Measurements from ENCODE around the gene HDDC2.

Gene HDDC2

DNA sequence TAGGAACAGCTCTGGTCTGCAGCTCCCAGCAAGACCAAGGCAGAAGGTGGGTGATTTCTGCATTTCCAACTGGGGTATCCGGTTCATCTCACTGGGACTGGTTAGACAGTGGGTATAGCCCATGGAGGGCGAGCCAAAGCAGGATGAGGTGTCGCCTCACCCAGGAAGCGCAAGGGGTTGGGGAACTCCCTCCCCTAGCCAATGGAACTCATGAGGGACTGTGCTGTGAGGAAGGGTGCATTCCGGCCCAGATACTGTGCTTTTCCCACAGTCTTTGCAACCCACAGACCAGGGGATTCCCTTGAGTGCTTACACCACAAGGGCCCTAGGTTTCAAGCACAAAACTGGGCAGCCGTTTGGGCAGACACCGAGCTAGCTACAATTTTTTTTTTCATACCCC is 21.8 kb downstream of the HDDC2 start:
- H3K4me3 ChIP-seq (ENCODE audit: low read depth, low read length): no peak overlapping the region
- ChIA-PET POLR2A (no interaction called here), CTCF (no interaction called here)
- TF ChIP-seq CTCF (IDR thresholded peaks at IDR 0.05; ENCODE audit: insufficient read depth, low read length, missing control alignments): no peak
- no peak for DNase-seq (ENCODE audit: low read depth, low spot score)

- CTCF ChIA-PET: no interaction called here
- POLR2A ChIA-PET: no interaction called here
- TF ChIP-seq CTCF (IDR thresholded peaks at IDR 0.05; ENCODE audit: insufficient read depth, low read length, missing control alignments): no peak
- no peak for DNase-seq (ENCODE audit: low read depth, low spot score)
- no peak overlapping the region for H3K4me3 ChIP-seq (ENCODE audit: low read depth, low read length)
Measured at GRCh38 chr6:125277838-125278237, 23.9 kb downstream of the HDDC2 start.

- no peak for TF ChIP-seq CTCF (IDR thresholded peaks at IDR 0.05; ENCODE audit: insufficient read depth, low read length, missing control alignments)
- no peak for DNase-seq (ENCODE audit: low read depth, low spot score)
- CTCF ChIA-PET: interaction anchor here (1.8 kb wide), 1 partner anchor 8 kb away, joined by 6 read pairs; no protein-coding TSS in a partner anchor
- H3K4me3 ChIP-seq (ENCODE audit: low read depth, low read length): no peak overlapping the region
- POLR2A ChIA-PET: no interaction called here
Measured at GRCh38 chr6:125275779-125276178, 26.0 kb downstream of the HDDC2 start.

DNA sequence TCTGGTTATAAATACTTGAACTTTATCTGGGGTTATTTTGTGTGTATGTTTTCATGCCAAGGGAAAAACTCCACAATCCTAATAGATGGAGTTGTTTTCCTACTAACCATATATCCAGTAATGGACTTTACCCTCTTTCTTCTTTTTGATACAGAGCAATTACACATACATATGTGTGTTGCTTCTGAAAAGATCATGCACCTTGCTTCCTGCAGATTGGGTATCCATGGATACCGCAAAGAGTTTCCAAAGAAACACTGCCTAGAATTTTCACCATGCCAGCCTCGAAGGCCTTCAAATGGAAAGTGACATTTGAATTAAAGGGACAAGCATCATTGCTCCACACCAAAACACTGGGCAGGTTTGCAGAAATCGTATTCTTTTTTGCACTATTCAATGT is 26.8 kb downstream of the HDDC2 start:
- TF ChIP-seq CTCF (IDR thresholded peaks at IDR 0.05; ENCODE audit: insufficient read depth, low read length, missing control alignments): no peak
- ChIA-PET CTCF (interaction anchor here (1.6 kb wide), 1 partner anchor 11 kb away, joined by 4 read pairs; no protein-coding TSS in a partner anchor), POLR2A (no interaction called here)
- DNase-seq (ENCODE audit: low read depth, low spot score): no peak
- no peak overlapping the region for H3K4me3 ChIP-seq (ENCODE audit: low read depth, low read length)

GRCh38 chr6:125273965-125274364 is 27.8 kb downstream of the HDDC2 start:
- DNase-seq (ENCODE audit: low read depth, low spot score): no peak
- ChIA-PET CTCF (interaction anchor here (1.6 kb wide), 1 partner anchor 10 kb away, joined by 4 read pairs; no protein-coding TSS in a partner anchor), POLR2A (no interaction called here)
- TF ChIP-seq CTCF (IDR thresholded peaks at IDR 0.05; ENCODE audit: insufficient read depth, low read length, missing control alignments): no peak
- no peak overlapping the region for H3K4me3 ChIP-seq (ENCODE audit: low read depth, low read length)

DNA sequence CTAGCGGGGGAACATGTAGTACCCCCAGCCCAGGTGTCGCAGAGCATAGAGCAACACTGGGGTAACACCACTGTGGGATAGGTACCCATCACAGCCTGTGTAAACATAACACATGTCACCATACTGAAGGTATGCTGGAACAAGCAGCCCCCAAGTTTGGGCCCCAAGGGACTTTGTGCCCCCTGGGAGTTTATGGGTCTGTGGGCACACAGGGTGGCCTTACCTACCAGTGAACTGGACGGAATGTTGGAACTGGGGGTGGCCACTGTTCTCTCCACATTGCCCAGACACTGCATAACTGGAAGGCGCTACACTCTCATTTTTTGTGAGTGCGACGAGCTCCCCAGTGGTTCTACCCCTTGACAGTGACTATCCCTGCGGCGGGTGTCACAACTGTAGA is 28.5 kb downstream of the HDDC2 start:
- CTCF ChIA-PET: interaction anchor here (0.8 to 1.6 kb wide), 2 partner anchors 9 to 10 kb away, joined by 3 to 4 read pairs; no protein-coding TSS in a partner anchor
- no peak overlapping the region for H3K4me3 ChIP-seq (ENCODE audit: low read depth, low read length)
- no peak for DNase-seq (ENCODE audit: low read depth, low spot score)
- POLR2A ChIA-PET: no interaction called here
- TF ChIP-seq CTCF (IDR thresholded peaks at IDR 0.05; ENCODE audit: insufficient read depth, low read length, missing control alignments): no peak

Data from AG04449 (cell line).